ENCODE measurements around the gene AKAP13. TPM values are rescaled to one million over a fixed set of nuclear protein-coding genes. Genes with fewer than 3 reads are reported as not detected.

The AKAP13 gene
- polyA plus RNA-seq, 1 experiment, result 13.6 TPM

DNA sequence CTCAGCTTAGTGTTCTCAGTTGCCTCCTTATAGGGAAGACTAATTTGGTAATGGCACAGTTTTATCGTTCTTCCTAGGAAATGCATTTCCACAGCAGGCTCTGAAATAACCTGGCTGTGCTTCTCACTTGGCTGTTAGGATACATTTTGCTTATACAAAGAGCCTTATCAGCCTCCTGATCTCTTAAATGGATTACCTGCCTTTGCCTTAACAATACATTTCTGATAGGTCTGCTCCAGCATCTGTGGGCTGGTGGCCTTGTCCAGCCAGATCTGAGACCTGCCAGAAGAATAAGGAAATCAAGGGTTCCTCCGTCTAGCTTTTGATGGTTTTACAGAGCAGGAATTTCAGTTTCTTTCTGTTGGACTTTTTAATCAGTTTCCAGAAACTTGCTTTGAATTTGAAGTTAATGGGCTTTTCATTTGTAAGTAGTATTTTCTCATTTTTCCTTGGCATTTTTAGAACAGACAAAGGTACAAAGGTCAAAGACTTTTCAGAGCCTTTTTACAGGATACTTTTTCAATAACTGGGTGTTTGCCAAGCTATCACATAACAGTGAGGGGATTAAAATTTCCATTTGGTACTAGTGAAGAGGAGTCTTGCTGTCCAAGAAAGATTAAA, 116.3 kb downstream of the AKAP13 start:
- Histone ChIP-seq H3K27me3 (ENCODE audit: control insufficient read depth, insufficient read depth, low read length) (no peaks in the 10 kb centered on the region), H3K4me3 (ENCODE audit: low read depth, low read length) (no peak overlapping the region), H3K36me3 (ENCODE audit: control insufficient read depth, insufficient read depth, low read length) (no peaks in the 10 kb centered on the region)
- CTCF ChIA-PET, result interaction anchor here (0.6 to 4.9 kb wide), 7 partner anchors 8 to 166 kb away, joined by 3 to 25 read pairs (median 3); no protein-coding TSS in a partner anchor
- POLR2A ChIA-PET, result no interaction called here
- DNase-seq (ENCODE audit: low read depth), result no peak
- TF ChIP-seq, protein P1, sequence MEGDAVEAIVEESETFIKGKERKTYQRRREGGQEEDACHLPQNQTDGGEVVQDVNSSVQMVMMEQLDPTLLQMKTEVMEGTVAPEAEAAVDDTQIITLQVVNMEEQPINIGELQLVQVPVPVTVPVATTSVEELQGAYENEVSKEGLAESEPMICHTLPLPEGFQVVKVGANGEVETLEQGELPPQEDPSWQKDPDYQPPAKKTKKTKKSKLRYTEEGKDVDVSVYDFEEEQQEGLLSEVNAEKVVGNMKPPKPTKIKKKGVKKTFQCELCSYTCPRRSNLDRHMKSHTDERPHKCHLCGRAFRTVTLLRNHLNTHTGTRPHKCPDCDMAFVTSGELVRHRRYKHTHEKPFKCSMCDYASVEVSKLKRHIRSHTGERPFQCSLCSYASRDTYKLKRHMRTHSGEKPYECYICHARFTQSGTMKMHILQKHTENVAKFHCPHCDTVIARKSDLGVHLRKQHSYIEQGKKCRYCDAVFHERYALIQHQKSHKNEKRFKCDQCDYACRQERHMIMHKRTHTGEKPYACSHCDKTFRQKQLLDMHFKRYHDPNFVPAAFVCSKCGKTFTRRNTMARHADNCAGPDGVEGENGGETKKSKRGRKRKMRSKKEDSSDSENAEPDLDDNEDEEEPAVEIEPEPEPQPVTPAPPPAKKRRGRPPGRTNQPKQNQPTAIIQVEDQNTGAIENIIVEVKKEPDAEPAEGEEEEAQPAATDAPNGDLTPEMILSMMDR (IDR thresholded peaks at IDR 0.05; ENCODE audit: insufficient read depth, low read depth, low read length), result no peak

DNA sequence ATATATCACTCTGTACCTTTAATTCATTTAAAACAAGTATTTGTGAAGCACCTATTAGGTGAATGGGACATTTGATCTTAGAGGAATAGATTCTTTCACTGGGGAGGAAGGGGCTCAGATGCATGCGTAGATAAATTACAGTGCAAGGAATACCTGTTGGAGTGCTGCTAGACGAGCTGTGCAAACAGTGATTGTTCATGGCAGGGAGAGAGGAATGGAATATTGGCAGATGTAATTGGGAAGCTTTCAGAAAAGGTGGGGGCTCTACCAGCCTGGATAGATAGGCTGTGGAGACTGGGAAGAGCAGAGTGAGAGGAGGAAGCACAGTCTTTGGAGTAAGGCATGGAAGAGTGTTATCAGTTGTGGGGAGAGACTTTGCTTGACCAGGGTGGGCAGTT, 116.8 kb downstream of the AKAP13 start:
- no peak for DNase-seq (ENCODE audit: low read depth)
- no peaks in the 10 kb centered on the region for H3K27me3 ChIP-seq (ENCODE audit: control insufficient read depth, insufficient read depth, low read length)
- ChIA-PET CTCF (interaction anchor here (0.8 to 4.9 kb wide), 7 partner anchors 8 to 167 kb away, joined by 3 to 25 read pairs (median 3); no protein-coding TSS in a partner anchor), POLR2A (no interaction called here)
- H3K4me3 ChIP-seq (ENCODE audit: low read depth, low read length), result no peak overlapping the region
- H3K36me3 ChIP-seq (ENCODE audit: control insufficient read depth, insufficient read depth, low read length), result no peaks in the 10 kb centered on the region
- TF ChIP-seq, protein P1 (IDR thresholded peaks at IDR 0.05; ENCODE audit: insufficient read depth, low read depth, low read length), result no peak

- ChIA-PET POLR2A (no interaction called here), CTCF (interaction anchor here (1.0 to 4.9 kb wide), 4 partner anchors 10 to 46 kb away, joined by 3 to 25 read pairs (median 4); no protein-coding TSS in a partner anchor)
- H3K4me3 ChIP-seq (ENCODE audit: low read depth, low read length), result no peak overlapping the region
- H3K27me3 ChIP-seq (ENCODE audit: control insufficient read depth, insufficient read depth, low read length), result no peaks in the 10 kb centered on the region
- DNase-seq (ENCODE audit: low read depth), result no peak
- TF ChIP-seq, protein P1 (IDR thresholded peaks at IDR 0.05; ENCODE audit: insufficient read depth, low read depth, low read length), result no peak
- H3K36me3 ChIP-seq (ENCODE audit: control insufficient read depth, insufficient read depth, low read length), result no peaks in the 10 kb centered on the region
Measured at GRCh38 chr15:85498471-85498870, 118.1 kb downstream of the AKAP13 start.

DNA sequence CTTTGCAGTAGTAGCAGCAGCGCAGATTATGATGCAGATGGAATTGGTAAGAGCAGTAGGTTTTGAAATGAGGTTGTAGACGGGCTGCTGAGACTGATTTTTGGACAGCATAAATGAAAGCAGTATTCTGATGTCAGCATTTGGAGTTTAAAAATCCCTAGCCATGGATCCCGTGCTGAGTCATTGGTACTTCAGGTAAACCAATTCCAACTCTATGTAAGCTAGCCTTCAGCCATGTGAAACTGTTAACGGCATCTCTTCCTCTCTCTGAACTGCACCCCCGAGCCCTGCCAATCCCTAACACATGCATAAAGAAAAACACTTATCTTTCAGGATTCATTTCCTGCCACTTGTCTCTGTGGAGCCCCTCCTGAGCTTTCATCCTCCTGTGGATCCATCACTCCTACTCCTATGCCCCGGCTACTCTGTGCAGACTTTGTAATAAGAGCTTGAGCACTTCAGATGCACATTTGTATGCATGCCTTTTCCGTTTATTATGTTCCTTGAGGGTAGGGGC, 119.0 kb downstream of the AKAP13 start:
- no peaks in the 10 kb centered on the region for H3K36me3 ChIP-seq (ENCODE audit: control insufficient read depth, insufficient read depth, low read length)
- no peak overlapping the region for H3K4me3 ChIP-seq (ENCODE audit: low read depth, low read length)
- POLR2A ChIA-PET, result no interaction called here
- H3K27me3 ChIP-seq (ENCODE audit: control insufficient read depth, insufficient read depth, low read length), result no peaks in the 10 kb centered on the region
- CTCF ChIA-PET, result interaction anchor here (1.4 to 4.9 kb wide), 4 partner anchors 10 to 203 kb away, joined by 4 to 25 read pairs (median 6); no protein-coding TSS in a partner anchor
- TF ChIP-seq, protein P1 (IDR thresholded peaks at IDR 0.05; ENCODE audit: insufficient read depth, low read depth, low read length), result no peak
- no peak for DNase-seq (ENCODE audit: low read depth)

- TF ChIP-seq, protein P1 (IDR thresholded peaks at IDR 0.05; ENCODE audit: insufficient read depth, low read depth, low read length), result no peak
- ChIA-PET CTCF (interaction anchor here (1.1 to 4.9 kb wide), 5 partner anchors 9 to 203 kb away, joined by 3 to 25 read pairs (median 6); no protein-coding TSS in a partner anchor), POLR2A (no interaction called here)
- no peak overlapping the region for H3K4me3 ChIP-seq (ENCODE audit: low read depth, low read length)
- DNase-seq (ENCODE audit: low read depth), result no peak
- no peaks in the 10 kb centered on the region for H3K36me3 ChIP-seq (ENCODE audit: control insufficient read depth, insufficient read depth, low read length)
- H3K27me3 ChIP-seq (ENCODE audit: control insufficient read depth, insufficient read depth, low read length), result no peaks in the 10 kb centered on the region
Measured at GRCh38 chr15:85500060-85500708, 119.8 kb downstream of the AKAP13 start.

Data from BJ (cell line).